Measurements from ENCODE around the gene XPO6.

The XPO6 gene

GRCh38 chr16:28062261-28062846 is 149.4 kb downstream of the XPO6 start:
- no peak overlapping the region for H3K27ac ChIP-seq
- in situ Hi-C loops (cut with HindIII; ENCODE audit: low pct_ligation_motif_present, low sequenced_read_pairs): no loop called here
- no peak for TF ChIP-seq CTCF (IDR thresholded peaks at IDR 0.05; ENCODE audit: low read depth, low read length, missing control alignments)
- H3K36me3 ChIP-seq (replicated peaks): no peaks in the 10 kb centered on the region
- no peak overlapping the region for H3K4me3 ChIP-seq (ENCODE audit: low read depth, low read length)
- peaks cover 71% of the 10 kb centered on the region for H3K27me3 ChIP-seq (replicated peaks)
- DNase-seq: no peak

DNA sequence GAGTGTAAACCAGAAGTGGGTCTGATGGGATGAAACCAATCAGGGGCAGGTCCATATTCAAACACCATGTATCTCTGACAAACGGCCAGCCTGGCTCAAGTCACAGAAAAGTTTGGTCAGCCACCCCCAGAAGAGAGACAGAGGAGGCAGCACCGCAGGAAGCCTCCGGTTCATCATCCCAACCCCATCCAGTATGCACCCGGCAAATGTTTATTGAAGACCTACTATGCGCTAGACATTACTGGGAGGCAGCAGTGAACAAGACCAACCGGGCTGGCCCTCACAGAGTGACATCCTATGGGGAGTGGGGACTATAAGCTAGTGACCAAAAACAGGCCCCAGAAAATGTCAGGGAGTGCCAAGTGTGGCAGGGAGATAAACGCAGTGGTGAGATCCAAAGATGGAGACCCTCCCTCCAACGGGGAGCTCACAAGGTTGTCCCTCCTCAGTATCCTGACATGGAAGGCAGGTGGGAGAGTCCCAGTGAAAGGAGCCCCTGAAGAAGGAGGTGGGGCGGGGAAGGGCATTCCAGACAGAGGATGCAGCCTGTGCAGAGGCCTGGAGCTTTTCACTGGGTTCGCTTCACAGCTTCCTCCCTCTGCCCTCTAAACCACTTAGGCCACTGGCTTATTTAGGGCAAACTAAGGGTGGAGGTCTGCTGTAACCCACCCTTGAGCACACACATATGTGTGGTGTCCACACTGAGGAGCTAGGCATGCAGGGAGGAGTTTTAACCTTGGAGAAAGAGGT is 150.2 kb downstream of the XPO6 start:
- H3K27ac ChIP-seq: no peak overlapping the region
- in situ Hi-C loops (cut with HindIII; ENCODE audit: low pct_ligation_motif_present, low sequenced_read_pairs): no loop called here
- no peak overlapping the region for H3K4me3 ChIP-seq (ENCODE audit: low read depth, low read length)
- peaks cover 72% of the 10 kb centered on the region for H3K27me3 ChIP-seq (replicated peaks)
- no peaks in the 10 kb centered on the region for H3K36me3 ChIP-seq (replicated peaks)
- DNase-seq: no peak
- TF ChIP-seq CTCF (IDR thresholded peaks at IDR 0.05; ENCODE audit: low read depth, low read length, missing control alignments): no peak

DNA sequence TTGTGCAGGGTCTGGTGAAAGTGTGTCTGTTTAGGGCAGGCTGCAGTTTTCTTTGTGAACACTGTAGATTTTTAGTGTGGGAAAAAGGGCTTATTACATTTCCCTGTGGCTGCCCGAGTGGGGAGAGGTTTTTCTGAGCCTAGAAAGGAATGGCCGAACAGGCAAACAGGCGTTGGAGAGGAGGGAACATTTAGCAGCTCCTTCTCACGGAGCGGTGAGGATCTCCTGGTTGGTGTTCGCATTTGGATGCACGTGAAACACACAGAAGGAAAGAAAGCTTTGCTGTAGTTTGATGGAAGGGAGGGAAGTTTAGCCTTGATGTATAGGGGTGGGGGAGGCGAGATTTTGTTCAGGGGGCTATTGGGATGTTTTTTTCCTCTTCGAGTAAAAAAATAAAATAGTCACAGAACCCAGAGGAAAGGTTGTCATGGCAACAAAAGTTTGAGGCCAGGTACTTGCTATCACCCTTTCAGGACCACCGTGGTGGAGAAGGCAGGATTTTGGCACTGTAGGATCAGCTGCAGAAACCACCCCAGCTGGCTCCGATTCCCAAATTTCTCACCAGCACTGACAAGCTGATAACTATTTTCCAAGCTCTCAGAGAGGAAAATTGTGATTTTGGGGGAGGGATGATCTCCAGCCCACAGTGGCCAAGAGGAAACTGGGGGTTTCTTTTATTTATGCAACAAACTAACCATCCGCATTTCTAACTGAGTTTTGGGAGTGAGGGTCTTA is 151.8 kb downstream of the XPO6 start:
- Histone ChIP-seq H3K36me3 (replicated peaks) (no peaks in the 10 kb centered on the region), H3K27me3 (replicated peaks) (peaks cover 61% of the 10 kb centered on the region), H3K27ac (no peak overlapping the region), H3K4me3 (ENCODE audit: low read depth, low read length) (no peak overlapping the region)
- TF ChIP-seq CTCF (IDR thresholded peaks at IDR 0.05; ENCODE audit: low read depth, low read length, missing control alignments): no peak
- in situ Hi-C loops (cut with HindIII; ENCODE audit: low pct_ligation_motif_present, low sequenced_read_pairs): no loop called here
- no peak for DNase-seq

GRCh38 chr16:28058839-28059589 is 152.8 kb downstream of the XPO6 start:
- in situ Hi-C loops (cut with HindIII; ENCODE audit: low pct_ligation_motif_present, low sequenced_read_pairs): no loop called here
- H3K36me3 ChIP-seq (replicated peaks): no peaks in the 10 kb centered on the region
- DNase-seq: no peak
- no peak overlapping the region for H3K4me3 ChIP-seq (ENCODE audit: low read depth, low read length)
- no peak for TF ChIP-seq CTCF (IDR thresholded peaks at IDR 0.05; ENCODE audit: low read depth, low read length, missing control alignments)
- peaks cover 52% of the 10 kb centered on the region for H3K27me3 ChIP-seq (replicated peaks)
- H3K27ac ChIP-seq: no peak overlapping the region

GRCh38 chr16:28057949-28058348 is 153.8 kb downstream of the XPO6 start:
- no peak for DNase-seq
- Histone ChIP-seq H3K27me3 (replicated peaks) (peaks cover 43% of the 10 kb centered on the region), H3K4me3 (ENCODE audit: low read depth, low read length) (no peak overlapping the region), H3K27ac (no peak overlapping the region), H3K36me3 (replicated peaks) (no peaks in the 10 kb centered on the region)
- in situ Hi-C loops (cut with HindIII; ENCODE audit: low pct_ligation_motif_present, low sequenced_read_pairs): no loop called here
- TF ChIP-seq CTCF (IDR thresholded peaks at IDR 0.05; ENCODE audit: low read depth, low read length, missing control alignments): no peak

Data from brain microvascular endothelial cell (primary cell).